Large intestine (tissue), 3 donors: ENCODE measurements around the gene AUTS2. TPM values are rescaled to one million over a fixed set of nuclear protein-coding genes. Genes with fewer than 3 reads are reported as not detected.

ENCODE experiments used
- DNase-seq, 2 donors: peaks; one replicate each; pipeline versions ENCODE4 v3.0.0 to v3.0.0-alpha.2; 2013
- H3K27ac ChIP-seq: one replicate; pipeline ENCODE4 v1.5.1; 2013; ENCODE audit warnings: low read length
- H3K27me3 ChIP-seq: 2 replicates; pipeline ENCODE4 v1.6.1; 2013; ENCODE audit warnings: low read length; ENCODE audit not compliant: control insufficient read depth, insufficient read depth
- H3K36me3 ChIP-seq: 2 replicates; pipeline ENCODE4 v1.6.1; 2013; ENCODE audit warnings: low read length; ENCODE audit not compliant: control insufficient read depth, insufficient read depth
- H3K4me1 ChIP-seq: one replicate; pipeline ENCODE4 v1.6.1; 2013; ENCODE audit warnings: low read length; ENCODE audit not compliant: control insufficient read depth, insufficient read depth
- H3K4me3 ChIP-seq: one replicate; pipeline ENCODE4 v1.5.1; 2013; ENCODE audit warnings: low read length
- H3K9me3 ChIP-seq: one replicate; pipeline ENCODE4 v1.6.1; 2013; ENCODE audit warnings: mild to moderate bottlenecking, low read depth, low read length, moderate library complexity; ENCODE audit not compliant: control insufficient read depth
- WGBS: methylation state at CpG from one replicate; pipeline ENCODE4 v1.1.5; 2013; ENCODE audit warnings: low lambda C conversion rate; ENCODE audit not compliant: insufficient coverage; 5-methylcytosine and 5-hydroxymethylcytosine counted together
- polyA plus RNA-seq: library from polyadenylated mRNA; unstranded; fragments of 120-200 nt; gene quantifications from one replicate; pipeline ENCODE4 v1.2.1, GENCODE V29; 2013

The AUTS2 gene
- polyA plus RNA-seq, 1 donor: 51.3 TPM

DNA sequence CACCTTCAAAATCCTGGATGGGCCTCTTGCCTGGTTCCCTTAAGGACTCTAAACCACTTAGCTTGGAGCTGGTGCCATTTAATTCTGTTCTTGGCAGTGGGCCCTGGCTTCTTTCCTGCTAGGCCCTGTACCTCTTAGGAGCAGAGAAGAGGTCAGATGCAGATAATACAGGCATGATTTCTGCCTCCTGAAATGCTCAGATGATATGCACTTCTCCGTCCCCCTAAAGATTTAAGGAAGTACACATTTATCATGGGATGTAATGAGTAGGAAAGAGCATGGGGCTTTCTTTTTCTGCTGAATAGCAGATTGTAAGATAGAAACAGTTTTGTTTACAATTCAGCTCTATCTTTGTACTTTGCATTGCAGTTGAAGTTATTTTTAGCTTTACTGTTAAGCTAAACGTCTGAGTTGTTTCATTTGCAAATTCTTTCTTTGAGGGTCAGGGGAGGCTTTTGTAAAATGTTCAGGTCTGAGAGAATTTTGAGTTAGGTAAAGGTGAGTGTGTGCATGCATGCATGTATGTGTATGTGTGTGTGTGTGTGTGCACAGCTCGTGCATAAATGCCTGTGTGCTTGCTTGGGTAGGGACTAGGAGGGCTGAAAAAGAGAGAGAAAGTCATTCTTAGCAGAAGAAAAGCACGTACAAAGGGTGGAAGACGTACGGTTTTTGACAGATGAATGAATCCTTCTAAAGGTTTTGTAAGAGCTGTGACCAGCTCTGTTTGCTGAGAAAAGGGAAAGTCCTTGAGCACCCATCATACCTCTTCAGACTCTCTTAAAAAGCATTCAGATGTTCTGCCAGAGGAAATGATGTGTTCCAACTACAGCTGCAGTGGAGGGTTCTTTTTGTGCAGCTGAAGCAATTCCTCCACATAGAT is 364.2 kb downstream of the AUTS2 start:
- Histone ChIP-seq H3K4me3 (no peak overlapping the region), H3K4me1 (peaks cover 17% of the 10 kb centered on the region), H3K9me3 (no peaks in the 10 kb centered on the region), H3K36me3 (no peaks in the 10 kb centered on the region), H3K27ac (peak overlapping the region; percentile 18), H3K27me3 (peaks cover 9% of the 10 kb centered on the region)
- DNase-seq: peak; percentile 21 to 69
- WGBS: 0% methylated on average over 1 of the region's 6 CpGs

DNA sequence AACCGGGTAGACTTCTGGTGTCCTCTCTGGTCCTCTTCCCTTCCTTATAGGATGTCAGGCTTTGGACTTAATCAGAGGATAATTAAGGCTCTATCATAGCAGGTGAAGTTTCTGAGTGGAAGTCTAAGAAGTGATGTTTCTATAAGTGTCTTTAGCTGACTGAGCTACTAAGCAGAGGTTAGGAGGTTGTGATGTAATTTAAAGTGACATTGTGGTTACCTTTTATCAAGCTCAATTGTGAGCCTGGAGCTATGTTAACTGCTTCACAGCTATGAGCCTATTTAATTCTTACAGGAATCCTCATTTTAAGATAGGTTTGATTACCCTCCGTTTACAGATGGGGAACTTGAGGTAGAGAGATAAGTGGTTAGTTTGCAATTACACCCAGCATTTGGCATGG is 365.1 kb downstream of the AUTS2 start:
- WGBS: no CpG with 5 or more reads among the region's 2 CpGs

DNA sequence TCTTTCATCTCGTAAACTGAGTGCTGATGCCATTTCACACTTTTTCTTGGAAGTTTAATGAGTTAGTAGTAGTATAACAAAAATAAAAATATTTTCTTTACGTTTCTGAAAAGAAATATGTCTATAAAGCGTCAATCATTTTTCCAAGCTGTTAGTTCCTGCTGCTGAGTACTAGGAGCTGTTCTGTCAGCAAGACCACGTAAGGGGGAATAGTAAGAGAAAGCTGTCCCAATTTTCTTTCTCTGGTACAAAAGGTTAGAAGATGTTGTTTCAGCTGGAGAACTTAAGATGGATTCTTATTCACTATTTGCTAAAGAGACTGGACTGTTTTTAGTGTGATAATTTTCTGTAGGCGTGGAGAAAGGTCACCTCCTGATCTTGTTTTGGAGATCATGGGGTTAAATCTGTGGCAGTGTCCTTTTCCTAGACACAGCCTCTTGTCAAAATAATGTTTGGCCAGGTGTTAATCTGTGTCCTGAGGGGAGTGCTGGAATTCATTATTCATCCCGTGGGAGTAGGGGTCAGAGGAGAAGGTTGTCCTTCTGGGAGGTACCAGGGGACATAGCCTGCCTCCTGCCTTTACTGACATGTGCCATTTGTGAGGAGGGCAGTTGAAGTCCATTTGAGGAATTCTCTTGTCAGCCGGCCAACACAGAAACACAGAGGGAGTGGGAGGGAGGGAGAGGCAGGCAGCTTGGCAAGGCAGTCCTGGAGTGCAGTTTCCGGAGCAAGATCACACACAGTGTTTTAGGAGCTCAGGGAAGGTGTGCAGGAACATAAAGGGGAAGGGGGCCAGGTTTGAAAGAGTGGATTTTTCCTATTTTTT is 368.7 kb downstream of the AUTS2 start:
- WGBS: 98% methylated on average over 4 of the region's 8 CpGs
- Histone ChIP-seq H3K36me3 (no peaks in the 10 kb centered on the region), H3K4me1 (peaks cover 13% of the 10 kb centered on the region), H3K27ac (no peak overlapping the region), H3K27me3 (peaks cover 9% of the 10 kb centered on the region), H3K4me3 (no peak overlapping the region), H3K9me3 (no peaks in the 10 kb centered on the region)
- DNase-seq: peak in 1 of 2 donors; percentile 18

More for the DNA sequence above, 365.1 kb downstream of the AUTS2 start:
- Histone ChIP-seq H3K4me3 (no peak overlapping the region), H3K9me3 (no peaks in the 10 kb centered on the region), H3K4me1 (peaks cover 17% of the 10 kb centered on the region), H3K27me3 (peaks cover 9% of the 10 kb centered on the region), H3K36me3 (no peaks in the 10 kb centered on the region), H3K27ac (no peak overlapping the region)
- no peak for DNase-seq

DNA sequence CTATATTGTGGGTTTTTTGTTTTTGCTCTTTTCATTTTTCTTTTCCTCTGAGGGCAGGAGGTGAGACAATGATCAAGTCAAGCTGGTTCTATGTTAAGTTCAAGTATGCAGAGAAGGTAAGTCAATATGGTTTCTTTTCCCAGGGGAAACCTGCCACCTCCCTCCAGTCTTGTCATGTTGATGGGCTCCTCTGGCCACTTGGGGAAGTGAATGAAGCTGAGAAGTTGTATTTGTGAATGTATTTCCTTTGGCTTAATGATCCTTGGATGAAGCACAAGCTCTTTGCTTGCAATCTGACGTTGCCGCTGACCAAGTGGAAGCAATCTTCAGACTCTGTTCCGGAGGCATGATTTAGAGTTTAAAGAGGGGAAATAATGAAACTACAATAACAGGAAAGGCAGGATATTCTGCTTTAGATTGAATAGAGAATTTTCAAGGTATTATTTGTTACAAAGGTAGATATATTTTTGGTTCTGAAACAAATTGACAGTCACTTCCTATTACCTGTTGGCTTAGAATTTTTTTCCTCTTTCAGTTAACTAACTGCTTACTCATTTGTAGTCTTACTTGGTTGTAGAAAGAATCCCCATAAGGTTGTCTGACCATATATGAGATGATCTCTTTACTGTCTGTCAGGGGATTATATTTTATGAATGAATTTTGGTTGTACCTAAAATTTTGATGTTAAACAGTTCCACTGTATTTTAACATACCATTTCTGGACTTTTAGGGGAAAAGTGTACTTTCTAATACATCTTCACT is 369.6 kb downstream of the AUTS2 start:
- DNase-seq: no peak
- Histone ChIP-seq H3K27me3 (peaks cover 9% of the 10 kb centered on the region), H3K27ac (no peak overlapping the region), H3K4me1 (peaks cover 4% of the 10 kb centered on the region), H3K9me3 (no peaks in the 10 kb centered on the region), H3K4me3 (no peak overlapping the region), H3K36me3 (no peaks in the 10 kb centered on the region)
- 50% methylated on average over 1 of the region's 3 CpGs for WGBS

DNA sequence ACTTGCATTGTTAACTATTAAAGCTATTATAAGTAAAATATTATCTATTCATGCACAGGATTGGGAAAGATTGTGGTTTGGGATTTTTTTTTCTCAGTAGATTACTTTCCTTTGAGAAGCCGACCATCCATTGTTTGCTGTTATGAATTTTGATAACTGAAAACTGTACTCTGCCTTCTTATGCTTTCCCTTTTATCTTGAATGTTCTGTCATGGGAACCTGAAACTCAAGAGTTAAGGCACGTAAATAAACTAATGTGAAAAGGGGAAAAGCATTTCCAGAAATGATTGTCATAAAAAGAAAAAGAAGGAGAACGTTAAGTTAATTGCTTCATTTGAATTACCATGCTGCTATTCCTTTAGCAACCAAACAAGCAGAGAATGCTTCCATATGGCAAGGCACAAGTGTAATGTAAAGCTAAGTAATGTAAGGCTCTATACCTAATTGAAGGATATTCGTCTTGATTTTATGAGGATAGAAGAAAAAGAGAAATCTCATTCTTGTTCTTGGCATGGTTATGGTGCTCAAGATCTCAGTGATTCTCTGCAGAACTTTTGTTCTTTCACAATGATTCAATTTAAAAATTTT is 370.8 kb downstream of the AUTS2 start:
- 37% methylated on average over 2 of the region's 4 CpGs for WGBS
- no peaks in the 10 kb centered on the region for H3K9me3 ChIP-seq
- H3K27me3 ChIP-seq: peaks cover 9% of the 10 kb centered on the region
- no peak overlapping the region for H3K27ac ChIP-seq
- no peaks in the 10 kb centered on the region for H3K36me3 ChIP-seq
- no peak overlapping the region for H3K4me3 ChIP-seq
- H3K4me1 ChIP-seq: no peaks in the 10 kb centered on the region
- DNase-seq: peak in 1 of 2 donors; percentile 20

DNA sequence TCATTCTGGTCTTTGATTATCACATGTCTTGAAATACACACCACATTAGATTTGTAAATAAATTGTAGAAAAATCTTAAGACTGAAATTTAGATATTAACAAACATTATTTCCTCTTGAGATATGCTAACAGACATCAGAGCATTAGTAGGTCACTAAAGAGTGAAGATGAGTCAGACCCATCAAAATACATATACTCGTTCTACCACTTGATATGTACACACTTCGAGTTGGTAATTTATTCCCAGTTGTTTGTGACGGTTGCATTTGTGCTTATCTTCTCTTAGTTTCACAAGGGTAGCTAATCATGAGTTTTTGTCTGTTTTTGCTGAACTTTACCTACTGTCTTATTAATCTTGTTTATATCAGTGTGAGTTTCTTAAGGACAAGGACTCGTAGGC is 383.4 kb downstream of the AUTS2 start:
- DNase-seq: no peak
- no peak overlapping the region for H3K27ac ChIP-seq
- peaks cover 3% of the 10 kb centered on the region for H3K9me3 ChIP-seq
- WGBS: 83% methylated on average over 3 of the region's 4 CpGs
- no peaks in the 10 kb centered on the region for H3K4me1 ChIP-seq
- H3K4me3 ChIP-seq: no peak overlapping the region
- H3K36me3 ChIP-seq: no peaks in the 10 kb centered on the region
- no peaks in the 10 kb centered on the region for H3K27me3 ChIP-seq

DNA sequence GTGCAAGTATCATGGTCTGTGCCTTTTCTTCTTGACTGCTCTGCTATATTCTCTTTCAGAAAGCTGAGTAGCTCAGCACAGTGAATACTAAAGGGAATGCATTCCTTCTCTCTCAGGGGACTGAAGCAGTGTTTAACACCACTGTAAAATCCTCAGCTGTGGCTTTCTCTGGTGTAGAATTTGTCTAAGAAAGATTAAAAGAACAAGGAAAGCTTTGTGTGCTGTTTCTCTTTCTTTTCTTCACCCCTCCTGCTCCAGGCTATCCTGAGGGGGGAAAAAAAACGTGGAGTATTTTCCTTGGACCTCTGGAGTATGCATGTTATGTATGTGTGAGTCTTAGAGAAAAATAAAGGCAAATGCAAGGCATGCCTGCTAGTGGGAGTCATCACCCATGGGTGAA is 383.9 kb downstream of the AUTS2 start:
- no peaks in the 10 kb centered on the region for H3K4me1 ChIP-seq
- H3K4me3 ChIP-seq: no peak overlapping the region
- peaks cover under 1% of the 10 kb centered on the region for H3K9me3 ChIP-seq
- H3K27ac ChIP-seq: no peak overlapping the region
- no peak for DNase-seq
- no CpG with 5 or more reads among the region's 1 CpG for WGBS
- no peaks in the 10 kb centered on the region for H3K27me3 ChIP-seq
- no peaks in the 10 kb centered on the region for H3K36me3 ChIP-seq

DNA sequence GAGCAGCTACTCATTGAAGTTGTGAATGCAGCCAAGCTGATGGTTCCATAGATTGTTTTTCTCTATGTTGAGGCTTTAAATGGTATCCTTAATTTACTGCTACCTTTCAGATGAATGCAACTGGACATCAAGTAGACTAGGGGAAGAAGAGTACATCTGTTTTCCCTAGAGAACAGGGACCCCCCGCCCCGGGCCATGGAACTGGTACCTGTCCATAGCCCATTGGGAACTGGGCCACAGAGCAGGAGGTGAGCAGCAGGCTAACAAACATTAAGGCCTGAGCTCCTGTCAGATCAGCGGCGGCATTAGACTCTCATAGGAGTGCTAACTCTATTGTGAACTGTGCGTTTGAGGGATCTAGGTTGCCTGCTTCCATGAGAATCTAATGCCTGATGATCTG is 391.3 kb downstream of the AUTS2 start:
- no peaks in the 10 kb centered on the region for H3K27me3 ChIP-seq
- H3K4me3 ChIP-seq: no peak overlapping the region
- no peak overlapping the region for H3K27ac ChIP-seq
- WGBS: no CpG with 5 or more reads among the region's 5 CpGs
- no peak for DNase-seq
- no peaks in the 10 kb centered on the region for H3K36me3 ChIP-seq
- H3K4me1 ChIP-seq: no peaks in the 10 kb centered on the region
- H3K9me3 ChIP-seq: no peaks in the 10 kb centered on the region

DNA sequence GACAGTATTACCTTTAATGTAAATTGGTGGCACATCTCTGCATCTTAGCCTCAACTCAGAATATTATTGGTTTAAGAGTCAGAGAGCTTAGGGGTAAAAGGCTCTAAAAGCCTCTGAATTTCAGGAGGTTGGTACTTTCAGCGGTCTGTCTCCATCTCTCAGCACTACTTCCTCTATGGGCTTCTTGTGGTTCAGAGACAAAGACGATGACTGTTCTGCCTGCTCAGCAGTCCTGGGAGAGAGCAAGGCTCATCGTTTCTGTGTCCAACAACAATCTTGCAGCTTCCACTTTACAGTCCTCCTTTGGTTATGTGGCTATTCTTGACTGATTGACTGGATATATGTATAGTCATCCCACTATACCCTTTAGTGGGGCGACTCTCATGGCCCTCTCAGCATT is 394.7 kb downstream of the AUTS2 start:
- Histone ChIP-seq H3K4me1 (no peaks in the 10 kb centered on the region), H3K27me3 (no peaks in the 10 kb centered on the region), H3K9me3 (no peaks in the 10 kb centered on the region), H3K36me3 (no peaks in the 10 kb centered on the region), H3K27ac (no peak overlapping the region), H3K4me3 (no peak overlapping the region)
- DNase-seq: no peak
- no CpG with 5 or more reads among the region's 4 CpGs for WGBS

DNA sequence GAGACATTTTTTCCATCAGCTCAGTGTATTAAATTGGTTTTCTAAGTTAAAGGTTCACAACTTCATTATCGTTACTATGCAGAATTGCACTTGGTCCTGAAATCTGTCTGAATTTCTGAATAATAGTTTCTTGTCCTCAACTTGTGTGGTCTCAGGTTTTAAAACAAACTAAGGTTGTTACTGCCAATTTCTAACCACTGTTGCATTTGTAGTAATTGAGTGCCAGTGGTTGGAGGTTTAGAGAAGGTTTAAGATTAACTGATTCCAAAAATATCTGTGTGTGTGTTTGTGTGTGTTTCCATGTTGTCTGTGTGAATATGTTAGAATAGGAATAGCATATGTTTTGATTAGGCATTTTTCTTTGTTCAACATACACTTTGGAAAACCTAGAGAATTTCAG is 395.9 kb downstream of the AUTS2 start:
- Histone ChIP-seq H3K36me3 (no peaks in the 10 kb centered on the region), H3K4me3 (no peak overlapping the region), H3K27me3 (no peaks in the 10 kb centered on the region), H3K4me1 (no peaks in the 10 kb centered on the region), H3K27ac (no peak overlapping the region), H3K9me3 (no peaks in the 10 kb centered on the region)
- 100% methylated on average over 1 of the region's 1 CpG for WGBS
- no peak for DNase-seq
